Mesothelial cell of epicardium (in vitro differentiated cells): Measurements from ENCODE around the gene CGA. TPM values are rescaled to one million over a fixed set of nuclear protein-coding genes. Genes with fewer than 3 reads are reported as not detected.

Source experiments
- DNase-seq, 2 experiments: peaks; one replicate each; pipeline ENCODE4 v3.0.0; 2021; ENCODE audit warnings: low spot score in 2 of 2; ENCODE audit not compliant: unreplicated experiment in 2 of 2
- H3K27ac Mint-ChIP-seq: 2 replicates; pipeline ENCODE4 v1.8.0; 2021; ENCODE audit warnings: mixed read lengths
- H3K27me3 Mint-ChIP-seq: 2 replicates; pipeline ENCODE4 v1.8.0; 2021; ENCODE audit warnings: low read depth, mixed read lengths
- H3K36me3 Mint-ChIP-seq: 2 replicates; pipeline ENCODE4 v1.8.0; 2021; ENCODE audit warnings: mixed read lengths
- H3K4me1 Mint-ChIP-seq: 2 replicates; pipeline ENCODE4 v1.8.0; 2021; ENCODE audit warnings: mixed read lengths
- H3K4me3 Mint-ChIP-seq: 2 replicates; pipeline ENCODE4 v1.8.0; 2021; ENCODE audit warnings: mild to moderate bottlenecking, moderate library complexity, mixed read lengths
- H3K9me3 Mint-ChIP-seq: 2 replicates; pipeline ENCODE4 v1.8.0; 2021; ENCODE audit warnings: mixed read lengths
- CTCF ChIP-seq: fragments of 200-600 bp; sonication (generic); IDR thresholded peaks from one replicate; pipeline ENCODE4 v1.5.0; 2021; ENCODE audit warnings: antibody characterized with exemption; ENCODE audit not compliant: unreplicated experiment
- total RNA-seq: library from RNA; stranded (reverse); gene quantifications from 3 replicates; pipeline ENCODE4 v1.2.1, GENCODE V29; 2021

Gene CGA
- total RNA-seq, 1 donor from 2014 or later: not detected

GRCh38 chr6:87049779-87050178 lies 45.1 kb downstream of the CGA start:
- no peak for TF ChIP-seq CTCF
- DNase-seq: no peak
- no peak overlapping the region for H3K4me3 Mint-ChIP-seq
- H3K4me1 Mint-ChIP-seq: no peaks in the 10 kb centered on the region
- H3K27ac Mint-ChIP-seq: no peak overlapping the region
- no peaks in the 10 kb centered on the region for H3K36me3 Mint-ChIP-seq
- no peaks in the 10 kb centered on the region for H3K9me3 Mint-ChIP-seq
- H3K27me3 Mint-ChIP-seq: peaks cover 42% of the 10 kb centered on the region

DNA sequence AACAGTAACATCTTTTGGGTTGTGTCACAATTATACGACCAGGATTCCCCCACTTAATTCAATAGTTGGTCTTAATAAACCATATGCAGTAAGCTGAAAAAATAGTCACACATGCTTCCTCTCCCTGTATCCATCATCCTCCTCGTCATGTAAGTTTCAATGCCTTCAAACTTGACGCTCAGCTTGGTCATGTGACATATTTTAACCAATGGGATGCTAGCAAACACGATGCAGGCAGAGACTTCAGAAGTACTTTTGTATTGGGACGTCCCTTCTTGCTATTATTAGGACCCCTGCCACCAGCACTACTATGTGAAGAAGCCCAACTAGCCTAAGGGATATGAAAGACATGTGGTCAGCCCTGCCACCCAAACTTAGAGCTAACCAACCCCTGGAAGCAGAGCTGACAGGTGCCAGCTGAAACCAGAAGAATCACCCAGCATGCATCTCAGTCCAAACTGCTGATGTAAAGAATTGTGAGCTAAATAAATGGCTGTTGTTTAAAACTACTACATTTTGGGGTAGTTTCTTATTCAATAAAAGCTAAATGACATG lies 49.3 kb downstream of the CGA start:
- Mint-ChIP-seq H3K27me3 (peaks cover 32% of the 10 kb centered on the region), H3K36me3 (no peaks in the 10 kb centered on the region), H3K27ac (no peak overlapping the region), H3K4me3 (no peak overlapping the region), H3K4me1 (no peaks in the 10 kb centered on the region), H3K9me3 (peaks cover 6% of the 10 kb centered on the region)
- no peak for TF ChIP-seq CTCF
- DNase-seq: no peak

- H3K4me1 Mint-ChIP-seq: no peaks in the 10 kb centered on the region
- peaks cover 17% of the 10 kb centered on the region for H3K9me3 Mint-ChIP-seq
- no peak overlapping the region for H3K27ac Mint-ChIP-seq
- no peak overlapping the region for H3K4me3 Mint-ChIP-seq
- no peak for DNase-seq
- H3K27me3 Mint-ChIP-seq: peaks cover 9% of the 10 kb centered on the region
- no peak for TF ChIP-seq CTCF
- no peaks in the 10 kb centered on the region for H3K36me3 Mint-ChIP-seq
Observed at GRCh38 chr6:87040729-87041128, 54.2 kb downstream of the CGA start.

Other genes with a start within 250 kb of the CGA start
- 0.58 to 0.90 TPM (median 0.82 TPM) in 3 replicates for gene HTR1E, start 157.6 kb downstream of the CGA start, total RNA-seq
- gene ZNF292, start 60.5 kb upstream of the CGA start, total RNA-seq: 106 to 112 TPM (median 108 TPM) in 3 replicates
- gene SMIM8, start 227.5 kb upstream of the CGA start, total RNA-seq: 23.7 to 26.7 TPM (median 24.4 TPM) in 3 replicates
- gene GJB7, start 234.2 kb upstream of the CGA start, total RNA-seq: 0.55 to 1.0 TPM (median 0.67 TPM) in 3 replicates
- 9.0 to 11.5 TPM (median 10.0 TPM) in 3 replicates for gene C6orf163, start 249.7 kb upstream of the CGA start, total RNA-seq